HEK293 (cell line): ENCODE data around the gene LSS.

Experiments used
- CTCF ChIA-PET: fragments of 350-600 bp; formaldehyde crosslinking; extraction: SDS; loops from one replicate; lab custom pipeline; 2021; ENCODE audit warnings: antibody characterized with exemption; lab: Yijun Ruan, JAX
- POLR2A ChIA-PET: fragments of 300-600 bp; formaldehyde crosslinking; extraction: SDS; loops from one replicate; lab custom pipeline; 2020; ENCODE audit warnings: antibody characterized with exemption, inconsistent platforms; lab: Yijun Ruan, JAX
- H3K27ac ChIP-seq: fragments of 200-500 bp; sonication (Bioruptor generic); 2 replicates; pipeline ENCODE4 v1.5.1; 2014; ENCODE audit warnings: low read depth, low read length, control low read depth, inconsistent platforms; ENCODE audit errors: extremely low read depth
- H3K36me3 ChIP-seq, 2 experiments: fragments of 200-500 bp in 1 of 2; sonication (Bioruptor generic) in 1 of 2; 1 replicate in 1 of 2; 2 replicates in 1 of 2; pipeline ENCODE4 v1.5.1; 2014 to 2017; ENCODE audit warnings: inconsistent platforms in 2 of 2, low read length in 2 of 2; ENCODE audit not compliant: control insufficient read depth in 2 of 2, insufficient read depth in 1 of 2
- H3K4me1 ChIP-seq: fragments of 200-500 bp; sonication (Bioruptor generic); 2 replicates; pipeline ENCODE4 v1.5.1; 2014; ENCODE audit warnings: mild to moderate bottlenecking, low read length, inconsistent platforms; ENCODE audit not compliant: control insufficient read depth, insufficient read depth
- H3K4me3 ChIP-seq: 2 replicates; pipeline ENCODE4 v1.5.1; 2011; ENCODE audit warnings: low read depth, mild to moderate bottlenecking, control low read depth, low read length, moderate library complexity
- H3K9me3 ChIP-seq: fragments of 200-500 bp; sonication (Bioruptor generic); 2 replicates; pipeline ENCODE4 v1.5.1; 2014; ENCODE audit warnings: low read depth, low read length, inconsistent platforms; ENCODE audit not compliant: control insufficient read depth, insufficient read depth
- FEZF1 ChIP-seq: fragments of 450-650 bp; formaldehyde crosslinking; IDR thresholded peaks from 2 replicates; pipeline ENCODE4 v1.5.1; 2016; ENCODE audit warnings: missing biosample characterization, missing genetic modification characterization
- KLF1 ChIP-seq: fragments of 450-650 bp; formaldehyde crosslinking; IDR thresholded peaks from 2 replicates; pipeline ENCODE4 v1.5.1; 2016; ENCODE audit warnings: missing biosample characterization, missing genetic modification characterization
- MYNN ChIP-seq: fragments of 450-650 bp; formaldehyde crosslinking; IDR thresholded peaks from 2 replicates; pipeline ENCODE4 v1.5.1; 2016; ENCODE audit warnings: missing biosample characterization, missing genetic modification characterization, borderline replicate concordance
- PRDM6 ChIP-seq: fragments of 450-650 bp; formaldehyde crosslinking; IDR thresholded peaks from 2 replicates; pipeline ENCODE4 v1.5.1; 2017; ENCODE audit warnings: missing biosample characterization, missing genetic modification characterization
- REPIN1 ChIP-seq: fragments of 450-650 bp; formaldehyde crosslinking; IDR thresholded peaks from 2 replicates; pipeline ENCODE4 v1.5.1; 2017; ENCODE audit warnings: missing biosample characterization, missing genetic modification characterization, low read depth
- TRIM28 ChIP-seq: IDR thresholded peaks from 2 replicates; pipeline ENCODE4 v1.6.1; 2011; ENCODE audit warnings: low read length, control low read depth, borderline replicate concordance
- ZNF2 ChIP-seq: fragments of 450-650 bp; formaldehyde crosslinking; IDR thresholded peaks from 2 replicates; pipeline ENCODE4 v1.5.1; 2016; ENCODE audit warnings: missing biosample characterization, missing genetic modification characterization
- ZNF214 ChIP-seq: fragments of 450-650 bp; formaldehyde crosslinking; IDR thresholded peaks from 2 replicates; pipeline ENCODE4 v1.5.1; 2017; ENCODE audit warnings: missing biosample characterization, mild to moderate bottlenecking, missing genetic modification characterization, borderline replicate concordance
- ZNF341 ChIP-seq: fragments of 450-650 bp; formaldehyde crosslinking; IDR thresholded peaks from 2 replicates; pipeline ENCODE4; 2016; ENCODE audit warnings: low read depth, missing biosample characterization, missing genetic modification characterization
- ZNF473 ChIP-seq: fragments of 450-650 bp; formaldehyde crosslinking; IDR thresholded peaks from 2 replicates; pipeline ENCODE4 v1.5.1; 2017; ENCODE audit warnings: missing biosample characterization, missing genetic modification characterization
- ZNF626 ChIP-seq: fragments of 450-650 bp; sonication (Bioruptor Pico); formaldehyde crosslinking; IDR thresholded peaks from 2 replicates; pipeline ENCODE4 v1.5.1; 2018; ENCODE audit warnings: missing biosample characterization, missing genetic modification characterization, inconsistent platforms
- ZNF645 ChIP-seq: fragments of 450-650 bp; formaldehyde crosslinking; IDR thresholded peaks from 2 replicates; pipeline ENCODE4; 2016; ENCODE audit warnings: missing biosample characterization, missing genetic modification characterization
- ZNF76 ChIP-seq: fragments of 450-650 bp; formaldehyde crosslinking; IDR thresholded peaks from 2 replicates; pipeline ENCODE4; 2016; ENCODE audit warnings: low read depth, missing biosample characterization, missing genetic modification characterization, borderline replicate concordance
- ZNF792 ChIP-seq: fragments of 450-650 bp; formaldehyde crosslinking; IDR thresholded peaks from 2 replicates; pipeline ENCODE4 v1.5.1; 2016; ENCODE audit warnings: missing biosample characterization, missing genetic modification characterization
- ZNF837 ChIP-seq: fragments of 450-650 bp; formaldehyde crosslinking; IDR thresholded peaks from 2 replicates; pipeline ENCODE4 v1.5.1; 2016; ENCODE audit warnings: missing biosample characterization, missing genetic modification characterization
- ZSCAN16 ChIP-seq: fragments of 450-650 bp; formaldehyde crosslinking; IDR thresholded peaks from 2 replicates; pipeline ENCODE4 v1.5.1; 2016; ENCODE audit warnings: missing biosample characterization, missing genetic modification characterization
- TF ChIP-seq, protein P1 (sequence below): fragments of 450-650 bp; formaldehyde crosslinking; IDR thresholded peaks from 2 replicates; pipeline ENCODE4 v1.5.1; 2016; ENCODE audit warnings: missing biosample characterization, missing genetic modification characterization

Gene LSS

GRCh38 chr21:46182548-46183336, 45.8 kb downstream of the LSS start:
- Histone ChIP-seq H3K4me1 (no peaks in the 10 kb centered on the region), H3K36me3 (no peaks in the 10 kb centered on the region), H3K27ac (no peak overlapping the region)
- POLR2A ChIA-PET: interaction anchor here (0.6 kb wide), 1 partner anchor 344 kb away, joined by 3 read pairs; no protein-coding TSS in a partner anchor
- CTCF ChIA-PET: no interaction called here
- TF ChIP-seq KLF1 (peak; percentile 47; the same call in 1 of the 2 replicates), ZNF2 (tag by site-specific recombination) (no peak)
- TF ChIP-seq, all 188 proteins: peak for 1
- H3K9me3 ChIP-seq: no peaks in the 10 kb centered on the region
- no peak overlapping the region for H3K4me3 ChIP-seq

DNA sequence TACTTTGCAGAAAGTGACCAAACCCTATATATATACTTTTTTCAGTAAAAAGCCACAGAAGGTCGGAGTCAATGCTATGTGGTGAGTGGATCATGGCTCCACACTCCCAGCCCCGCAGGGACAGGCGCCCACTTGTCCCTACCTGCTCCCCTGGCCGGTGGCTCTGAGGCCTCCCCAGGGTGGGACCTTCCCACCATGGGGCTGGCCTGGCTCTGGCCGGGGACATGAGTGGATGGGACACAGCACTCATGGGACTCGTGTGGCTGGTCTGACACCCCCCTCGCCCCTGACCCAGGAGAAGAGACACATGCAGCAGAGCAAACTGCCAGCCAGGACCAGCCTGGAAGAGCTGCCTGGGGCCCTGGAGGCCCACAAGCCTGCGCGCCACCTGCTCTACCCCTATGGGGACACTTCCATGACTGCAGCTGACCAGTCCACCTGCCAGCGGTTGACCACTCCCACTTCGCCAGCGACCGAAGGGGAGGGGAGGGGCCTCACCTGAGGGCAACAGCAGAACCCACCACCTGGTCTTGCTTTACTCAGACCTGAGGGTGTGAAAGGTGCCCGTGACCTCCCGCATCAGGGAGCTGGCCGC, 46.5 kb downstream of the LSS start:
- Histone ChIP-seq H3K9me3 (no peaks in the 10 kb centered on the region), H3K36me3 (no peaks in the 10 kb centered on the region)
- CTCF ChIA-PET: no interaction called here
- TF ChIP-seq TRIM28: no peak
- TF ChIP-seq ZNF645: no peak
- no peak for TF ChIP-seq ZNF473 (tag by site-specific recombination)
- TF ChIP-seq ZNF341 (tag by site-specific recombination): 0 out of 2 replicates have a peak, but pooled peaks have one; percentile 20
- TF ChIP-seq, all 188 proteins: peak for 1
- POLR2A ChIA-PET: interaction anchor here (0.6 kb wide), 1 partner anchor 344 kb away, joined by 3 read pairs; no protein-coding TSS in a partner anchor
- Histone ChIP-seq H3K4me1 (no peaks in the 10 kb centered on the region), H3K27ac (no peak overlapping the region), H3K4me3 (no peak overlapping the region)

DNA sequence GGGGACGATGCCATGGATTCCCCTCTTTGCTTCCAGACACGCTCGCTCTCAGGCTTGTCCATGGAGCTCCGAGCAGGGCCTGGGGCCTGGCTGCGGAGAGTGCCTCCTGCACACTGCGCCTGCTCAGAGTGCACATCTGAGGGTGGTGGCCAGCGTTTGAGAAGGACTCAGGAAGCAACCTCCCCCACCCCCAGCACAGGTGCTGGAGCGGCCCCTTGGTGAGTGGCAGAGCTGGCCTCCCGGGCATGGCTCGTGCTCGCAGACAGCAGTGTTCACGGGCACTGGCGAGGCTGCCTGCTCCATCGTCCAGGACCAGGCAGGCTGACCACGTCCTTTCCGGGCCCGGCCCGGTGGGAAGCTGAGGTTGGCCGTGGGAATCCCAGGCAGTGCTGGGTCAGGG, 47.1 kb downstream of the LSS start:
- Histone ChIP-seq H3K4me3 (no peak overlapping the region), H3K4me1 (no peaks in the 10 kb centered on the region), H3K27ac (no peak overlapping the region), H3K36me3 (no peaks in the 10 kb centered on the region), H3K9me3 (no peaks in the 10 kb centered on the region)
- ChIA-PET CTCF (no interaction called here), POLR2A (no interaction called here)
- no peak for TF ChIP-seq ZNF837
- TF ChIP-seq ZSCAN16 (tag by site-specific recombination): no peak
- TF ChIP-seq ZNF645: no peak
- TF ChIP-seq ZNF626 (tag by site-specific recombination): no peak
- TF ChIP-seq ZNF214 (tag by site-specific recombination): no peak
- TF ChIP-seq, protein P1, sequence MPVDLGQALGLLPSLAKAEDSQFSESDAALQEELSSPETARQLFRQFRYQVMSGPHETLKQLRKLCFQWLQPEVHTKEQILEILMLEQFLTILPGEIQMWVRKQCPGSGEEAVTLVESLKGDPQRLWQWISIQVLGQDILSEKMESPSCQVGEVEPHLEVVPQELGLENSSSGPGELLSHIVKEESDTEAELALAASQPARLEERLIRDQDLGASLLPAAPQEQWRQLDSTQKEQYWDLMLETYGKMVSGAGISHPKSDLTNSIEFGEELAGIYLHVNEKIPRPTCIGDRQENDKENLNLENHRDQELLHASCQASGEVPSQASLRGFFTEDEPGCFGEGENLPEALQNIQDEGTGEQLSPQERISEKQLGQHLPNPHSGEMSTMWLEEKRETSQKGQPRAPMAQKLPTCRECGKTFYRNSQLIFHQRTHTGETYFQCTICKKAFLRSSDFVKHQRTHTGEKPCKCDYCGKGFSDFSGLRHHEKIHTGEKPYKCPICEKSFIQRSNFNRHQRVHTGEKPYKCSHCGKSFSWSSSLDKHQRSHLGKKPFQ: no peak
- TF ChIP-seq FEZF1 (tag by site-specific recombination): no peak
- TF ChIP-seq REPIN1: no peak
- TF ChIP-seq ZNF76 (tag by site-specific recombination): no peak
- TF ChIP-seq MYNN (tag by site-specific recombination): no peak
- TF ChIP-seq ZNF792 (tag by site-specific recombination): no peak
- TF ChIP-seq ZNF2 (tag by site-specific recombination): no peak
- TF ChIP-seq PRDM6 (tag by site-specific recombination): no peak
